ENCODE data around the gene KIN.

DNA sequence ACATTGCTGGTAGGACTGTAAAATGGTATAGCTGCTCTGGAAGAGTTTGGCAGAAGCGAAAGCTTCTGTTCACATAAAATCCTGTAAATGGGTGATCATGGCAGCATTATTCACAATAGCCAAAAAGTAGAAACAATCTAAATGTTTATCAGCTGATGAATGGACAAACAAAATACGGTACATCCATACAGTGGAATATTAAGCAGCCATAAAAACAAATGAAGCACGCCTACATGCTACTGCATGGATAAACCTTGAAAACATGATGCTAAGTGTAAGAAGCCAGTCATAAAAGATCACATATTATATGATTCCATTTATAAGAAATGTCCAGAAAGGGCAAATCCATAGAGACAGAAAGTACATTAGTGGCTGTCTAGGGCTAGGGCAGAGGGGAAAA lies 32.7 kb downstream of the KIN start:
- TF ChIP-seq, protein P1, sequence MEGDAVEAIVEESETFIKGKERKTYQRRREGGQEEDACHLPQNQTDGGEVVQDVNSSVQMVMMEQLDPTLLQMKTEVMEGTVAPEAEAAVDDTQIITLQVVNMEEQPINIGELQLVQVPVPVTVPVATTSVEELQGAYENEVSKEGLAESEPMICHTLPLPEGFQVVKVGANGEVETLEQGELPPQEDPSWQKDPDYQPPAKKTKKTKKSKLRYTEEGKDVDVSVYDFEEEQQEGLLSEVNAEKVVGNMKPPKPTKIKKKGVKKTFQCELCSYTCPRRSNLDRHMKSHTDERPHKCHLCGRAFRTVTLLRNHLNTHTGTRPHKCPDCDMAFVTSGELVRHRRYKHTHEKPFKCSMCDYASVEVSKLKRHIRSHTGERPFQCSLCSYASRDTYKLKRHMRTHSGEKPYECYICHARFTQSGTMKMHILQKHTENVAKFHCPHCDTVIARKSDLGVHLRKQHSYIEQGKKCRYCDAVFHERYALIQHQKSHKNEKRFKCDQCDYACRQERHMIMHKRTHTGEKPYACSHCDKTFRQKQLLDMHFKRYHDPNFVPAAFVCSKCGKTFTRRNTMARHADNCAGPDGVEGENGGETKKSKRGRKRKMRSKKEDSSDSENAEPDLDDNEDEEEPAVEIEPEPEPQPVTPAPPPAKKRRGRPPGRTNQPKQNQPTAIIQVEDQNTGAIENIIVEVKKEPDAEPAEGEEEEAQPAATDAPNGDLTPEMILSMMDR (IDR thresholded peaks at IDR 0.05), result no peak
- TF ChIP-seq POLR2A (IDR thresholded peaks at IDR 0.05) (no peak), EP300 (IDR thresholded peaks at IDR 0.05) (no peak), POLR2AphosphoS5 (IDR thresholded peaks at IDR 0.05) (no peak)
